ENCODE results near the gene SBK2. TPM values are rescaled to one million over a fixed set of nuclear protein-coding genes. Genes with fewer than 3 reads are reported as not detected.

SBK2 gene
- total RNA-seq, 2 experiments from 2014 or later = not detected

- Histone ChIP-seq H3K79me2 (ENCODE audit: insufficient read depth, low read depth, low read length) (no peaks in the 10 kb centered on the region), H3K9me3 (ENCODE audit: low read length) (no peaks in the 10 kb centered on the region), H4K20me1 (ENCODE audit: insufficient read depth, low read length) (no peaks in the 10 kb centered on the region), H3K9me2 (ENCODE audit: insufficient read depth, low read length) (no peaks in the 10 kb centered on the region), H3K4me1 (ENCODE audit: insufficient read depth, low read length, poor library complexity, severe bottlenecking) (no peaks in the 10 kb centered on the region), H2AFZ (ENCODE audit: low read length) (no peak overlapping the region), H3K4me2 (ENCODE audit: low read length) (no peak overlapping the region), H3K27ac (ENCODE audit: low read depth, low read length, poor library complexity, severe bottlenecking) (no peak overlapping the region), H3K4me3 (ENCODE audit: low read depth, low read length, poor library complexity, severe bottlenecking) (no peak overlapping the region), H3K36me3 (ENCODE audit: insufficient read depth, low read length) (no peaks in the 10 kb centered on the region)
- BruUV-seq (replicated peaks) = no TSS peak
- ChIA-PET POLR2A (no interaction called here), CTCF (ENCODE audit: unreplicated experiment) (no interaction called here)
- no peak for DNase-seq (ENCODE audit: low spot score)
- intact Hi-C loops (cut with micrococcal nuclease; ENCODE audit: unreplicated experiment) = no loop called here
- TF ChIP-seq EZH2phosphoT487 (IDR thresholded peaks at IDR 0.05; ENCODE audit: borderline replicate concordance, low read depth, low read length) (no peak), CTCF (conservative IDR thresholded peaks at IDR 0.05; ENCODE audit: low read length) (no peak)
Measured at GRCh38 chr19:55494172-55494761, 42.7 kb downstream of the SBK2 start.

GRCh38 chr19:55493645-55494171 lies 43.2 kb downstream of the SBK2 start:
- no peak overlapping the region for H2AFZ ChIP-seq (ENCODE audit: low read length)
- CTCF ChIA-PET (ENCODE audit: unreplicated experiment) = no interaction called here
- no peaks in the 10 kb centered on the region for H3K79me2 ChIP-seq (ENCODE audit: insufficient read depth, low read depth, low read length)
- no peak for DNase-seq (ENCODE audit: low spot score)
- no peaks in the 10 kb centered on the region for H3K9me3 ChIP-seq (ENCODE audit: low read length)
- H3K4me2 ChIP-seq (ENCODE audit: low read length) = no peak overlapping the region
- no peaks in the 10 kb centered on the region for H4K20me1 ChIP-seq (ENCODE audit: insufficient read depth, low read length)
- H3K9me2 ChIP-seq (ENCODE audit: insufficient read depth, low read length) = no peaks in the 10 kb centered on the region
- no peak for TF ChIP-seq EZH2phosphoT487 (IDR thresholded peaks at IDR 0.05; ENCODE audit: borderline replicate concordance, low read depth, low read length)
- TF ChIP-seq CTCF (conservative IDR thresholded peaks at IDR 0.05; ENCODE audit: low read length) = no peak
- H3K4me3 ChIP-seq (ENCODE audit: low read depth, low read length, poor library complexity, severe bottlenecking) = no peak overlapping the region
- no peaks in the 10 kb centered on the region for H3K4me1 ChIP-seq (ENCODE audit: insufficient read depth, low read length, poor library complexity, severe bottlenecking)
- no TSS peak for BruUV-seq (replicated peaks)
- POLR2A ChIA-PET = no interaction called here
- intact Hi-C loops (cut with micrococcal nuclease; ENCODE audit: unreplicated experiment) = no loop called here
- no peak overlapping the region for H3K27ac ChIP-seq (ENCODE audit: low read depth, low read length, poor library complexity, severe bottlenecking)
- no peaks in the 10 kb centered on the region for H3K36me3 ChIP-seq (ENCODE audit: insufficient read depth, low read length)

GRCh38 chr19:55493052-55493644 lies 43.8 kb downstream of the SBK2 start:
- H3K4me2 ChIP-seq (ENCODE audit: low read length) = no peak overlapping the region
- intact Hi-C loops (cut with micrococcal nuclease; ENCODE audit: unreplicated experiment) = no loop called here
- POLR2A ChIA-PET = no interaction called here
- H3K4me1 ChIP-seq (ENCODE audit: insufficient read depth, low read length, poor library complexity, severe bottlenecking) = peaks cover 4% of the 10 kb centered on the region
- H3K9me3 ChIP-seq (ENCODE audit: low read length) = no peaks in the 10 kb centered on the region
- no peaks in the 10 kb centered on the region for H3K36me3 ChIP-seq (ENCODE audit: insufficient read depth, low read length)
- no peaks in the 10 kb centered on the region for H4K20me1 ChIP-seq (ENCODE audit: insufficient read depth, low read length)
- TF ChIP-seq EZH2phosphoT487 (IDR thresholded peaks at IDR 0.05; ENCODE audit: borderline replicate concordance, low read depth, low read length) = no peak
- TF ChIP-seq CTCF (conservative IDR thresholded peaks at IDR 0.05; ENCODE audit: low read length) = no peak
- H3K4me3 ChIP-seq (ENCODE audit: low read depth, low read length, poor library complexity, severe bottlenecking) = no peak overlapping the region
- H3K9me2 ChIP-seq (ENCODE audit: insufficient read depth, low read length) = no peaks in the 10 kb centered on the region
- BruUV-seq (replicated peaks) = no TSS peak
- CTCF ChIA-PET (ENCODE audit: unreplicated experiment) = no interaction called here
- H3K79me2 ChIP-seq (ENCODE audit: insufficient read depth, low read depth, low read length) = no peaks in the 10 kb centered on the region
- H3K27ac ChIP-seq (ENCODE audit: low read depth, low read length, poor library complexity, severe bottlenecking) = no peak overlapping the region
- H2AFZ ChIP-seq (ENCODE audit: low read length) = no peak overlapping the region
- DNase-seq (ENCODE audit: low spot score) = no peak

Data from OCI-LY7 (cell line).